GM23338 (cell line): ENCODE results near the gene PSMA2. TPM values are rescaled to one million over a fixed set of nuclear protein-coding genes. Genes with fewer than 3 reads are reported as not detected.

Source experiments
- NANOG ChIP-seq: IDR thresholded peaks from 2 replicates; pipeline ENCODE4 v1.6.1; 2016; ENCODE audit warnings: antibody characterized with exemption, borderline replicate concordance
- ZNF114 ChIP-seq: fragments of 250-450 bp; sonication (Bioruptor Pico); IDR thresholded peaks from 2 replicates; pipeline ENCODE4 v1.5.0; 2020; ENCODE audit warnings: mild to moderate bottlenecking, moderate library complexity
- polyA plus RNA-seq: library from polyadenylated mRNA; unstranded; fragments of >200 nt; fragmentation: Nextera tagmentation; extraction: Ambion mirVana; gene quantifications from 2 replicates; pipeline ENCODE4 v1.2.1, GENCODE V29; 2016
- total RNA-seq: library from RNA; depleted of rRNA; stranded (reverse); fragments of >200 nt; shearing (Covaris generic); gene quantifications from 2 replicates; pipeline ENCODE4 v1.2.3, GENCODE V29; 2014
- TF ChIP-seq, protein P1 (sequence below): fragments of 250-450 bp; sonication (Bioruptor Pico); IDR thresholded peaks from 2 replicates; pipeline ENCODE4 v1.5.0; 2020; ENCODE audit warnings: mild to moderate bottlenecking, moderate library complexity
- TF ChIP-seq, protein P2 (sequence below): IDR thresholded peaks from one replicate; pipeline ENCODE4 v1.6.1; 2018; ENCODE audit warnings: antibody characterized with exemption; ENCODE audit not compliant: unreplicated experiment
- TF ChIP-seq, protein P3 (sequence below): IDR thresholded peaks from 2 replicates; pipeline ENCODE4 v1.6.1; 2016; ENCODE audit warnings: antibody characterized with exemption

PSMA2 gene
- total and polyA plus RNA-seq, 2 experiments from 2014 or later, result 178 to 678 TPM

DNA sequence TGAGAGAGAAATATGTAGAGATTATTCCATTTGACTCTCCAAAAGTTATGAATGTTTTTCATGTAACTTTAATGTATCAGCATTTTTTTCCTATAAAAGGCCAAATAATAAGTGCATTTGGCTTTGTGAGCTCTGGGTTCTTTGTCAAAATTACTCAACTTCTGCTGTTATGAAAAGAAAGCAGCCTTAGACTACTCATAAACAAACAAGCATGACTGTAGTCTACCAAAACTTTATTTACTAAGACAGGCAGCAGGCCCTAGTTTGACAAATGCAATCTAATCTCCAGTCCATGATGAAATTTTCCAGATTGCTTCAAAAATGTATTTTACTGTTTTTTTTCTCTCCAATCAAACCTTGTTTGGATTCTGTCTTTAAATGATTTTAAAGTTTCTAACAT lies 46.5 kb upstream of the PSMA2 start (continued):
- TF ChIP-seq, protein P1, sequence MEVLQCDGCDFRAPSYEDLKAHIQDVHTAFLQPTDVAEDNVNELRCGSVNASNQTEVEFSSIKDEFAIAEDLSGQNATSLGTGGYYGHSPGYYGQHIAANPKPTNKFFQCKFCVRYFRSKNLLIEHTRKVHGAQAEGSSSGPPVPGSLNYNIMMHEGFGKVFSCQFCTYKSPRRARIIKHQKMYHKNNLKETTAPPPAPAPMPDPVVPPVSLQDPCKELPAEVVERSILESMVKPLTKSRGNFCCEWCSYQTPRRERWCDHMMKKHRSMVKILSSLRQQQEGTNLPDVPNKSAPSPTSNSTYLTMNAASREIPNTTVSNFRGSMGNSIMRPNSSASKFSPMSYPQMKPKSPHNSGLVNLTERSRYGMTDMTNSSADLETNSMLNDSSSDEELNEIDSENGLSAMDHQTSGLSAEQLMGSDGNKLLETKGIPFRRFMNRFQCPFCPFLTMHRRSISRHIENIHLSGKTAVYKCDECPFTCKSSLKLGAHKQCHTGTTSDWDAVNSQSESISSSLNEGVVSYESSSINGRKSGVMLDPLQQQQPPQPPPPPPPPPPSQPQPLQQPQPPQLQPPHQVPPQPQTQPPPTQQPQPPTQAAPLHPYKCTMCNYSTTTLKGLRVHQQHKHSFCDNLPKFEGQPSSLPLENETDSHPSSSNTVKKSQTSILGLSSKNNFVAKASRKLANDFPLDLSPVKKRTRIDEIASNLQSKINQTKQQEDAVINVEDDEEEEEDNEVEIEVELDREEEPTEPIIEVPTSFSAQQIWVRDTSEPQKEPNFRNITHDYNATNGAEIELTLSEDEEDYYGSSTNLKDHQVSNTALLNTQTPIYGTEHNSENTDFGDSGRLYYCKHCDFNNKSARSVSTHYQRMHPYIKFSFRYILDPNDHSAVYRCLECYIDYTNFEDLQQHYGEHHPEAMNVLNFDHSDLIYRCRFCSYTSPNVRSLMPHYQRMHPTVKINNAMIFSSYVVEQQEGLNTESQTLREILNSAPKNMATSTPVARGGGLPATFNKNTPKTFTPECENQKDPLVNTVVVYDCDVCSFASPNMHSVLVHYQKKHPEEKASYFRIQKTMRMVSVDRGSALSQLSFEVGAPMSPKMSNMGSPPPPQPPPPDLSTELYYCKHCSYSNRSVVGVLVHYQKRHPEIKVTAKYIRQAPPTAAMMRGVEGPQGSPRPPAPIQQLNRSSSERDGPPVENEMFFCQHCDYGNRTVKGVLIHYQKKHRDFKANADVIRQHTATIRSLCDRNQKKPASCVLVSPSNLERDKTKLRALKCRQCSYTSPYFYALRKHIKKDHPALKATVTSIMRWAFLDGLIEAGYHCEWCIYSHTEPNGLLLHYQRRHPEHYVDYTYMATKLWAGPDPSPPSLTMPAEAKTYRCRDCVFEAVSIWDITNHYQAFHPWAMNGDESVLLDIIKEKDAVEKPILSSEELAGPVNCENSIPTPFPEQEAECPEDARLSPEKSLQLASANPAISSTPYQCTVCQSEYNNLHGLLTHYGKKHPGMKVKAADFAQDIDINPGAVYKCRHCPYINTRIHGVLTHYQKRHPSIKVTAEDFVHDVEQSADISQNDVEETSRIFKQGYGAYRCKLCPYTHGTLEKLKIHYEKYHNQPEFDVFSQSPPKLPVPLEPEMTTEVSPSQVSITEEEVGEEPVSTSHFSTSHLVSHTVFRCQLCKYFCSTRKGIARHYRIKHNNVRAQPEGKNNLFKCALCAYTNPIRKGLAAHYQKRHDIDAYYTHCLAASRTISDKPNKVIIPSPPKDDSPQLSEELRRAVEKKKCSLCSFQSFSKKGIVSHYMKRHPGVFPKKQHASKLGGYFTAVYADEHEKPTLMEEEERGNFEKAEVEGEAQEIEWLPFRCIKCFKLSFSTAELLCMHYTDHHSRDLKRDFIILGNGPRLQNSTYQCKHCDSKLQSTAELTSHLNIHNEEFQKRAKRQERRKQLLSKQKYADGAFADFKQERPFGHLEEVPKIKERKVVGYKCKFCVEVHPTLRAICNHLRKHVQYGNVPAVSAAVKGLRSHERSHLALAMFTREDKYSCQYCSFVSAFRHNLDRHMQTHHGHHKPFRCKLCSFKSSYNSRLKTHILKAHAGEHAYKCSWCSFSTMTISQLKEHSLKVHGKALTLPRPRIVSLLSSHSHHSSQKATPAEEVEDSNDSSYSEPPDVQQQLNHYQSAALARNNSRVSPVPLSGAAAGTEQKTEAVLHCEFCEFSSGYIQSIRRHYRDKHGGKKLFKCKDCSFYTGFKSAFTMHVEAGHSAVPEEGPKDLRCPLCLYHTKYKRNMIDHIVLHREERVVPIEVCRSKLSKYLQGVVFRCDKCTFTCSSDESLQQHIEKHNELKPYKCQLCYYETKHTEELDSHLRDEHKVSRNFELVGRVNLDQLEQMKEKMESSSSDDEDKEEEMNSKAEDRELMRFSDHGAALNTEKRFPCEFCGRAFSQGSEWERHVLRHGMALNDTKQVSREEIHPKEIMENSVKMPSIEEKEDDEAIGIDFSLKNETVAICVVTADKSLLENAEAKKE, result no peak
- TF ChIP-seq, protein P2, sequence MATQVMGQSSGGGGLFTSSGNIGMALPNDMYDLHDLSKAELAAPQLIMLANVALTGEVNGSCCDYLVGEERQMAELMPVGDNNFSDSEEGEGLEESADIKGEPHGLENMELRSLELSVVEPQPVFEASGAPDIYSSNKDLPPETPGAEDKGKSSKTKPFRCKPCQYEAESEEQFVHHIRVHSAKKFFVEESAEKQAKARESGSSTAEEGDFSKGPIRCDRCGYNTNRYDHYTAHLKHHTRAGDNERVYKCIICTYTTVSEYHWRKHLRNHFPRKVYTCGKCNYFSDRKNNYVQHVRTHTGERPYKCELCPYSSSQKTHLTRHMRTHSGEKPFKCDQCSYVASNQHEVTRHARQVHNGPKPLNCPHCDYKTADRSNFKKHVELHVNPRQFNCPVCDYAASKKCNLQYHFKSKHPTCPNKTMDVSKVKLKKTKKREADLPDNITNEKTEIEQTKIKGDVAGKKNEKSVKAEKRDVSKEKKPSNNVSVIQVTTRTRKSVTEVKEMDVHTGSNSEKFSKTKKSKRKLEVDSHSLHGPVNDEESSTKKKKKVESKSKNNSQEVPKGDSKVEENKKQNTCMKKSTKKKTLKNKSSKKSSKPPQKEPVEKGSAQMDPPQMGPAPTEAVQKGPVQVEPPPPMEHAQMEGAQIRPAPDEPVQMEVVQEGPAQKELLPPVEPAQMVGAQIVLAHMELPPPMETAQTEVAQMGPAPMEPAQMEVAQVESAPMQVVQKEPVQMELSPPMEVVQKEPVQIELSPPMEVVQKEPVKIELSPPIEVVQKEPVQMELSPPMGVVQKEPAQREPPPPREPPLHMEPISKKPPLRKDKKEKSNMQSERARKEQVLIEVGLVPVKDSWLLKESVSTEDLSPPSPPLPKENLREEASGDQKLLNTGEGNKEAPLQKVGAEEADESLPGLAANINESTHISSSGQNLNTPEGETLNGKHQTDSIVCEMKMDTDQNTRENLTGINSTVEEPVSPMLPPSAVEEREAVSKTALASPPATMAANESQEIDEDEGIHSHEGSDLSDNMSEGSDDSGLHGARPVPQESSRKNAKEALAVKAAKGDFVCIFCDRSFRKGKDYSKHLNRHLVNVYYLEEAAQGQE, result no peak
- TF ChIP-seq NANOG (no peak), ZNF114 (CRISPR knock-in tag) (no peak)
- TF ChIP-seq, protein P3, sequence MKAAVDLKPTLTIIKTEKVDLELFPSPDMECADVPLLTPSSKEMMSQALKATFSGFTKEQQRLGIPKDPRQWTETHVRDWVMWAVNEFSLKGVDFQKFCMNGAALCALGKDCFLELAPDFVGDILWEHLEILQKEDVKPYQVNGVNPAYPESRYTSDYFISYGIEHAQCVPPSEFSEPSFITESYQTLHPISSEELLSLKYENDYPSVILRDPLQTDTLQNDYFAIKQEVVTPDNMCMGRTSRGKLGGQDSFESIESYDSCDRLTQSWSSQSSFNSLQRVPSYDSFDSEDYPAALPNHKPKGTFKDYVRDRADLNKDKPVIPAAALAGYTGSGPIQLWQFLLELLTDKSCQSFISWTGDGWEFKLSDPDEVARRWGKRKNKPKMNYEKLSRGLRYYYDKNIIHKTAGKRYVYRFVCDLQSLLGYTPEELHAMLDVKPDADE, result no peak
